HCT116 (cell line): Measurements from ENCODE around the gene PPRC1. TPM values are rescaled to one million over a fixed set of nuclear protein-coding genes. Genes with fewer than 3 reads are reported as not detected.

ENCODE experiments used
- ATAC-seq: fragments of 200-7000 bp; cut with Tn5 transposase; 2 replicates; pipeline ENCODE4 v1.9.1; 2020; ENCODE audit warnings: mild to moderate bottlenecking, moderate library complexity
- BruUV-seq: library from RNA; stranded (reverse); fragments of 400-500 nt; replicated peaks from 2 replicates; lab custom pipeline; 2021; lab: Mats Ljungman, UMichigan
- CTCF ChIA-PET: fragments of 300-600 bp; sonication (Branson Sonifier 250); formaldehyde crosslinking; loops from one replicate; lab custom pipeline; 2021; ENCODE audit warnings: antibody characterized with exemption; lab: Charles Lee
- POLR2A ChIA-PET: fragments of 300-600, 350-600 bp; sonication (Branson Sonifier 250); formaldehyde crosslinking; loops from one replicate; lab custom pipeline; 2021; ENCODE audit warnings: antibody characterized with exemption; lab: Charles Lee
- RAD21 ChIA-PET, 2 experiments: fragments of 300-600 bp; sonication (Branson Sonifier 250); formaldehyde crosslinking; loops; one replicate each; lab custom pipeline; 2023; ENCODE audit warnings: low total read pairs in 2 of 2; ENCODE audit not compliant: uncharacterized antibody in 2 of 2, unreplicated experiment in 2 of 2, low non-redundant PET in 1 of 2; lab: Charles Lee
- DNase-seq: peaks from one replicate; pipeline ENCODE4 v3.0.0-alpha.2; 2010; ENCODE audit warnings: low read depth, low spot score
- H2AFZ ChIP-seq: fragments of 200-600 bp; shearing (Covaris generic), sonication (generic); 2 replicates; pipeline ENCODE4 v1.6.1; 2017; ENCODE audit warnings: low read depth, mixed run types, mixed read lengths, antibody characterized with exemption, low read length; ENCODE audit not compliant: poor library complexity, severe bottlenecking
- H3K27ac ChIP-seq: 2 replicates; pipeline ENCODE4 v1.5.1; 2012; ENCODE audit warnings: low read depth, low read length
- H3K27me3 ChIP-seq: fragments of 200-600 bp; sonication (generic); 2 replicates; pipeline ENCODE4 v1.6.1; 2016; ENCODE audit warnings: mixed run types, low read length, mixed read lengths; ENCODE audit not compliant: insufficient read depth
- H3K36me3 ChIP-seq, 2 experiments: fragments of 200-500 bp in 1 of 2; fragments of 200-600 bp in 1 of 2; sonication (Bioruptor generic) in 1 of 2; sonication (generic) in 1 of 2; 2 replicates each; pipeline versions ENCODE4 v1.5.1 to v1.6.1; 2014 to 2016; ENCODE audit warnings: low read length in 2 of 2, inconsistent platforms in 1 of 2, mixed read lengths in 1 of 2, mixed run types in 1 of 2; ENCODE audit not compliant: insufficient read depth in 2 of 2, control insufficient read depth in 1 of 2
- H3K4me1 ChIP-seq, 2 experiments: fragments of 200-600 bp in 1 of 2; sonication (generic) in 1 of 2; 2 replicates each; pipeline versions ENCODE4 v1.5.1 to v1.6.1; 2012 to 2017; ENCODE audit warnings: low read length in 2 of 2, inconsistent platforms in 1 of 2, mild to moderate bottlenecking in 1 of 2, mixed read lengths in 1 of 2, mixed run types in 1 of 2, moderate library complexity in 1 of 2; ENCODE audit not compliant: insufficient read depth in 2 of 2, control insufficient read depth in 1 of 2
- H3K4me2 ChIP-seq: fragments of 200-600 bp; sonication (generic); 2 replicates; pipeline ENCODE4 v1.6.1; 2017; ENCODE audit warnings: mixed run types, low read length, mixed read lengths
- H3K4me3 ChIP-seq, 2 experiments: fragments of 200-600 bp in 1 of 2; sonication (generic) in 1 of 2; replicated peaks in 1 of 2; 2 replicates each; pipeline ENCODE4 v1.5.1; 2011 to 2016; ENCODE audit warnings: low read length in 2 of 2, control low read depth in 1 of 2, low read depth in 1 of 2, mild to moderate bottlenecking in 1 of 2, mixed read lengths in 1 of 2, mixed run types in 1 of 2
- H3K79me2 ChIP-seq: fragments of 200-600 bp; sonication (generic); 2 replicates; pipeline ENCODE4 v1.6.1; 2017; ENCODE audit warnings: mild to moderate bottlenecking, mixed run types, low read length, moderate library complexity, mixed read lengths; ENCODE audit not compliant: insufficient read depth
- H3K9ac ChIP-seq: fragments of 200-600 bp; sonication (generic); 2 replicates; pipeline ENCODE4 v1.6.1; 2016; ENCODE audit warnings: low read length, mixed read lengths
- H3K9me2 ChIP-seq: fragments of 200-600 bp; sonication (generic), shearing (Covaris generic); 2 replicates; pipeline ENCODE4 v1.6.1; 2017; ENCODE audit warnings: mixed run types, mild to moderate bottlenecking, moderate library complexity; ENCODE audit not compliant: insufficient read depth
- H3K9me3 ChIP-seq, 2 experiments: fragments of 200-500 bp in 1 of 2; fragments of 200-600 bp in 1 of 2; sonication (Bioruptor generic) in 1 of 2; sonication (generic) in 1 of 2; 2 replicates each; pipeline ENCODE4 v1.6.1; 2014 to 2017; ENCODE audit warnings: low read length in 2 of 2, mixed read lengths in 2 of 2, inconsistent platforms in 1 of 2, low read depth in 1 of 2, mild to moderate bottlenecking in 1 of 2, mixed run types in 1 of 2, moderate library complexity in 1 of 2; ENCODE audit not compliant: control insufficient read depth in 1 of 2, insufficient read depth in 1 of 2
- H4K20me1 ChIP-seq: fragments of 200-600 bp; sonication (generic), shearing (Covaris generic); 2 replicates; pipeline ENCODE4 v1.6.1; 2017; ENCODE audit warnings: mixed run types, mild to moderate bottlenecking, moderate library complexity; ENCODE audit not compliant: insufficient read depth
- ATF3 ChIP-seq: IDR thresholded peaks from 2 replicates; pipeline ENCODE4 v1.6.1; 2012
- CBX3 ChIP-seq: IDR thresholded peaks from 2 replicates; pipeline ENCODE4 v1.6.1; 2012; ENCODE audit warnings: low read depth
- CEBPB ChIP-seq: IDR thresholded peaks from 2 replicates; pipeline ENCODE4 v1.6.1; 2012; ENCODE audit warnings: low read depth
- ELF1 ChIP-seq: IDR thresholded peaks from 2 replicates; pipeline ENCODE4 v1.6.1; 2012; ENCODE audit warnings: low read depth, borderline replicate concordance
- EZH2phosphoT487 ChIP-seq: fragments of 200-600 bp; IDR thresholded peaks from 2 replicates; pipeline ENCODE4 v1.6.1; 2018; ENCODE audit warnings: antibody characterized with exemption, borderline replicate concordance
- JUND ChIP-seq: IDR thresholded peaks from 2 replicates; pipeline ENCODE4 v1.6.1; 2012
- POLR2A ChIP-seq: IDR thresholded peaks from 2 replicates; pipeline ENCODE4 v1.7.0; 2011; ENCODE audit warnings: borderline replicate concordance; ENCODE audit not compliant: insufficient read depth, insufficient read length; ENCODE audit errors: extremely low read depth
- POLR2AphosphoS5 ChIP-seq: IDR thresholded peaks from 2 replicates; pipeline ENCODE4 v1.6.1; 2011; ENCODE audit warnings: mild to moderate bottlenecking, low read depth, low read length, moderate library complexity
- SIN3A ChIP-seq: IDR thresholded peaks from 2 replicates; pipeline ENCODE4 v1.6.1; 2012; ENCODE audit warnings: low read depth
- SP1 ChIP-seq: IDR thresholded peaks from 2 replicates; pipeline ENCODE4 v1.6.1; 2012; ENCODE audit warnings: low read depth
- SRF ChIP-seq: IDR thresholded peaks from 2 replicates; pipeline ENCODE4 v1.6.1; 2012; ENCODE audit warnings: low read depth
- TCF7L2 ChIP-seq: IDR thresholded peaks from 2 replicates; pipeline ENCODE4 v1.7.0; 2011; ENCODE audit warnings: borderline replicate concordance, inconsistent platforms; ENCODE audit not compliant: insufficient read depth, insufficient read length; ENCODE audit errors: extremely low read depth
- YY1 ChIP-seq: IDR thresholded peaks from 2 replicates; pipeline ENCODE4 v1.6.1; 2011; ENCODE audit warnings: low read length, low read depth, moderate library complexity, mild to moderate bottlenecking; ENCODE audit not compliant: insufficient replicate concordance; ENCODE audit errors: extremely low read depth
- ZBTB33 ChIP-seq: IDR thresholded peaks from 2 replicates; pipeline ENCODE4 v1.6.1; 2011; ENCODE audit warnings: mild to moderate bottlenecking, low read length, moderate library complexity; ENCODE audit not compliant: insufficient replicate concordance; ENCODE audit errors: extremely low read depth
- ZFX ChIP-seq: fragments of 450-650 bp; IDR thresholded peaks from 2 replicates; pipeline ENCODE4 v1.6.1; 2017
- ZNF274 ChIP-seq: fragments of 200-500 bp; sonication (Bioruptor generic); IDR thresholded peaks from 2 replicates; pipeline ENCODE4 v1.6.1; 2014; ENCODE audit warnings: mild to moderate bottlenecking, low read depth, low read length, inconsistent platforms
- intact Hi-C: fragments of 100-400 bp; cut with micrococcal nuclease; formaldehyde crosslinking; loops from 2 replicates; pipeline ENCODE4 v1.10.0; 2022
- total RNA-seq: library from RNA; stranded (reverse); gene quantifications from one replicate; pipeline ENCODE4 v1.2.1, GENCODE V29; 2021; ENCODE audit not compliant: unreplicated experiment
- TF ChIP-seq, protein P1 (sequence below): IDR thresholded peaks from 2 replicates; pipeline ENCODE4 v1.6.1; 2012
- TF ChIP-seq, protein P2 (sequence below): IDR thresholded peaks from 2 replicates; pipeline ENCODE4 v1.6.1; 2012; ENCODE audit warnings: low read depth
- TF ChIP-seq, protein P3 (sequence below), 3 experiments: fragments of 200-600 bp in 1 of 3; sonication (generic) in 1 of 3; IDR thresholded peaks in 2 of 3; conservative IDR thresholded peaks in 1 of 3; 2 replicates each; pipeline ENCODE4 v1.5.1; 2012 to 2017; ENCODE audit warnings: low read depth in 2 of 3, low read length in 2 of 3, antibody characterized with exemption in 1 of 3, borderline replicate concordance in 1 of 3, control low read depth in 1 of 3, mild to moderate bottlenecking in 1 of 3, mixed read lengths in 1 of 3, mixed run types in 1 of 3, moderate library complexity in 1 of 3; ENCODE audit not compliant: insufficient read depth in 1 of 3

Gene PPRC1
- total RNA-seq, 1 experiment from 2014 or later: 93.0 TPM

DNA sequence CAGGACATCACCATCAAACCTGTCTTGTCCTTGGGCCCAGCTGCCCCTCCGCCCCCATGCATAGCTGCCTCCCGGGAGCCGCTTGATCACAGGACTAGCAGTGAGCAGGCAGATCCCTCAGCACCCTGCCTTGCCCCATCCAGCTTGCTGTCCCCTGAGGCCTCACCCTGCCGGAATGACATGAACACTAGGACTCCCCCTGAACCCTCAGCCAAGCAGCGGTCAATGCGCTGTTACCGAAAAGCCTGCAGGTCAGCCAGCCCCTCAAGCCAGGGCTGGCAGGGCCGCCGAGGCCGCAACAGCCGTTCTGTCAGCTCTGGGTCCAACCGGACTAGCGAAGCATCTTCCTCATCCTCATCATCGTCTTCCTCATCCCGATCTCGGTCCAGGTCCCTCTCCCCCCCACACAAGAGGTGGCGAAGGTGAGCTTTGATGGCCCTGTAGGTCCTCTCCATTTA is 14.2 kb downstream of the PPRC1 start:
- H3K9me2 ChIP-seq: no peaks in the 10 kb centered on the region
- no peak overlapping the region for H3K27ac ChIP-seq
- BruUV-seq: no TSS peak
- H3K36me3 ChIP-seq: peaks cover 44 to 74% of the 10 kb centered on the region in 2 experiments; a peak in 3 of 4 replicates
- ATAC-seq (no peak), DNase-seq (no peak)
- no peak overlapping the region for H2AFZ ChIP-seq
- H3K4me1 ChIP-seq: peaks cover 19 to 43% of the 10 kb centered on the region in 2 experiments
- H3K4me2 ChIP-seq: no peak overlapping the region
- no peaks in the 10 kb centered on the region for H3K27me3 ChIP-seq
- no peak overlapping the region for H3K9ac ChIP-seq
- no peaks in the 10 kb centered on the region for H3K9me3 ChIP-seq
- peaks cover 25% of the 10 kb centered on the region; the same call in 1 of the 2 replicates for H4K20me1 ChIP-seq
- peaks cover 74% of the 10 kb centered on the region for H3K79me2 ChIP-seq
- POLR2A ChIA-PET: interaction anchor here (0.7 kb wide), 1 partner anchor 10 kb away, joined by 3 read pairs; no protein-coding TSS in a partner anchor
- intact Hi-C loops: no loop called here
- TF ChIP-seq CBX3 (no peak), POLR2A (no peak), POLR2AphosphoS5 (no peak), JUND (no peak), CEBPB (no peak), ZNF274 (no peak), SRF (no peak), YY1 (no peak), ELF1 (no peak), ATF3 (no peak), ZFX (no peak), ZBTB33 (no peak), TCF7L2 (no peak), EZH2phosphoT487 (no peak), SIN3A (no peak), SP1 (no peak)
- TF ChIP-seq, protein P1, sequence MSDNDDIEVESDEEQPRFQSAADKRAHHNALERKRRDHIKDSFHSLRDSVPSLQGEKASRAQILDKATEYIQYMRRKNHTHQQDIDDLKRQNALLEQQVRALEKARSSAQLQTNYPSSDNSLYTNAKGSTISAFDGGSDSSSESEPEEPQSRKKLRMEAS: no peak
- TF ChIP-seq, protein P2, sequence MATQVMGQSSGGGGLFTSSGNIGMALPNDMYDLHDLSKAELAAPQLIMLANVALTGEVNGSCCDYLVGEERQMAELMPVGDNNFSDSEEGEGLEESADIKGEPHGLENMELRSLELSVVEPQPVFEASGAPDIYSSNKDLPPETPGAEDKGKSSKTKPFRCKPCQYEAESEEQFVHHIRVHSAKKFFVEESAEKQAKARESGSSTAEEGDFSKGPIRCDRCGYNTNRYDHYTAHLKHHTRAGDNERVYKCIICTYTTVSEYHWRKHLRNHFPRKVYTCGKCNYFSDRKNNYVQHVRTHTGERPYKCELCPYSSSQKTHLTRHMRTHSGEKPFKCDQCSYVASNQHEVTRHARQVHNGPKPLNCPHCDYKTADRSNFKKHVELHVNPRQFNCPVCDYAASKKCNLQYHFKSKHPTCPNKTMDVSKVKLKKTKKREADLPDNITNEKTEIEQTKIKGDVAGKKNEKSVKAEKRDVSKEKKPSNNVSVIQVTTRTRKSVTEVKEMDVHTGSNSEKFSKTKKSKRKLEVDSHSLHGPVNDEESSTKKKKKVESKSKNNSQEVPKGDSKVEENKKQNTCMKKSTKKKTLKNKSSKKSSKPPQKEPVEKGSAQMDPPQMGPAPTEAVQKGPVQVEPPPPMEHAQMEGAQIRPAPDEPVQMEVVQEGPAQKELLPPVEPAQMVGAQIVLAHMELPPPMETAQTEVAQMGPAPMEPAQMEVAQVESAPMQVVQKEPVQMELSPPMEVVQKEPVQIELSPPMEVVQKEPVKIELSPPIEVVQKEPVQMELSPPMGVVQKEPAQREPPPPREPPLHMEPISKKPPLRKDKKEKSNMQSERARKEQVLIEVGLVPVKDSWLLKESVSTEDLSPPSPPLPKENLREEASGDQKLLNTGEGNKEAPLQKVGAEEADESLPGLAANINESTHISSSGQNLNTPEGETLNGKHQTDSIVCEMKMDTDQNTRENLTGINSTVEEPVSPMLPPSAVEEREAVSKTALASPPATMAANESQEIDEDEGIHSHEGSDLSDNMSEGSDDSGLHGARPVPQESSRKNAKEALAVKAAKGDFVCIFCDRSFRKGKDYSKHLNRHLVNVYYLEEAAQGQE: no peak
- TF ChIP-seq, protein P3, sequence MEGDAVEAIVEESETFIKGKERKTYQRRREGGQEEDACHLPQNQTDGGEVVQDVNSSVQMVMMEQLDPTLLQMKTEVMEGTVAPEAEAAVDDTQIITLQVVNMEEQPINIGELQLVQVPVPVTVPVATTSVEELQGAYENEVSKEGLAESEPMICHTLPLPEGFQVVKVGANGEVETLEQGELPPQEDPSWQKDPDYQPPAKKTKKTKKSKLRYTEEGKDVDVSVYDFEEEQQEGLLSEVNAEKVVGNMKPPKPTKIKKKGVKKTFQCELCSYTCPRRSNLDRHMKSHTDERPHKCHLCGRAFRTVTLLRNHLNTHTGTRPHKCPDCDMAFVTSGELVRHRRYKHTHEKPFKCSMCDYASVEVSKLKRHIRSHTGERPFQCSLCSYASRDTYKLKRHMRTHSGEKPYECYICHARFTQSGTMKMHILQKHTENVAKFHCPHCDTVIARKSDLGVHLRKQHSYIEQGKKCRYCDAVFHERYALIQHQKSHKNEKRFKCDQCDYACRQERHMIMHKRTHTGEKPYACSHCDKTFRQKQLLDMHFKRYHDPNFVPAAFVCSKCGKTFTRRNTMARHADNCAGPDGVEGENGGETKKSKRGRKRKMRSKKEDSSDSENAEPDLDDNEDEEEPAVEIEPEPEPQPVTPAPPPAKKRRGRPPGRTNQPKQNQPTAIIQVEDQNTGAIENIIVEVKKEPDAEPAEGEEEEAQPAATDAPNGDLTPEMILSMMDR (IDR thresholded peaks at IDR 0.05 in 2 of 3, conservative IDR thresholded peaks at IDR 0.05 in 1 of 3; ENCODE audit: borderline replicate concordance in 1 of 3, insufficient read depth in 1 of 3, low read depth in 2 of 3, low read length in 2 of 3): no peak
- CTCF ChIA-PET: no interaction called here
- RAD21 ChIA-PET: interaction anchor here in 1 of 2 experiments (0.6 kb wide), 1 partner anchor 12 kb away, joined by 6 read pairs; no protein-coding TSS in a partner anchor
- no peak overlapping the region for H3K4me3 ChIP-seq
